Vagina (tissue), 2 donors: ENCODE data around the gene NPIPA3. TPM values are rescaled to one million over a fixed set of nuclear protein-coding genes. Genes with fewer than 3 reads are reported as not detected.
"Not testable (repeated sequence)": the region's sequence is repeated elsewhere in the genome, so short reads cannot be mapped to it uniquely, and the experiment has no call there.

Source experiments
- DNase-seq, 2 donors: peaks; one replicate each; pipeline ENCODE4 v3.0.0-alpha.2; 2017; ENCODE audit errors: extremely low spot score in 2 of 2
- H3K27ac ChIP-seq: fragments of 200-600 bp; sonication (generic); one replicate; pipeline ENCODE4 v1.5.1; 2019
- H3K27me3 ChIP-seq: fragments of 200-600 bp; sonication (generic); one replicate; pipeline ENCODE4 v1.5.1; 2019
- H3K36me3 ChIP-seq, 2 donors: fragments of 200-600 bp; sonication (generic); one replicate each; pipeline ENCODE4 v1.5.1; 2017 to 2019
- H3K4me1 ChIP-seq: fragments of 200-600 bp; sonication (generic); one replicate; pipeline ENCODE4 v1.5.1; 2019
- H3K4me3 ChIP-seq, 2 donors: fragments of 200-600 bp; sonication (generic); 1 replicate in 1 of 2; 2 replicates in 1 of 2; pipeline ENCODE4 v1.5.1; 2016 to 2019
- H3K9me3 ChIP-seq: fragments of 200-600 bp; sonication (generic); one replicate; pipeline ENCODE4 v1.5.1; 2019
- intact Hi-C: fragments of 100-400 bp; cut with DNase I; formaldehyde crosslinking; loops from one replicate; pipeline ENCODE4 v1.15.1; 2023
- total RNA-seq: library from RNA; depleted of rRNA; stranded (reverse); fragments of >200 nt; gene quantifications from one replicate; pipeline ENCODE4 v1.2.3, GENCODE V29; 2016

NPIPA3 gene
- total RNA-seq, 1 donor from 2014 or later = not detected

DNA sequence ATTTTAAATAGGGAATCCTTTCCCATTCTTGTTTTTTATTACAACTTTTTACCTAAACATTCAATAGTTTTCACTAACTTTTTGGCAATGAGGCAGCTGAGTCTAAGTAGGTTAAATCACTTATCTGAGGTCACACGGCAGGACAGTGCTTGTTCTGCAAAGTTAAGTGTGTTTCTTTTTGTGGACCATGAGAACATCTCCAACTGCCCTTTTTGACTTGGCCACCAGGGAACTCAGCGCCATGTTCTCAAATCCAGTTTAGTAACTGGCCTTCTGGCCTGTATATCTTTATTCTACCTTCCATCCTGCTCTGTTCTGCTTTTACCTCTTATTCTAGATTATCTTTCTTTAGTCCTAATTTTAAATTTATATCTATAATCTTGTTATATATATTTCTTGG, 70.4 kb downstream of the NPIPA3 start:
- H3K4me1 ChIP-seq, H3K27me3 ChIP-seq, H3K27ac ChIP-seq, intact Hi-C loops, H3K4me3 ChIP-seq, H3K9me3 ChIP-seq, H3K36me3 ChIP-seq, DNase-seq: not testable (repeated sequence)

DNA sequence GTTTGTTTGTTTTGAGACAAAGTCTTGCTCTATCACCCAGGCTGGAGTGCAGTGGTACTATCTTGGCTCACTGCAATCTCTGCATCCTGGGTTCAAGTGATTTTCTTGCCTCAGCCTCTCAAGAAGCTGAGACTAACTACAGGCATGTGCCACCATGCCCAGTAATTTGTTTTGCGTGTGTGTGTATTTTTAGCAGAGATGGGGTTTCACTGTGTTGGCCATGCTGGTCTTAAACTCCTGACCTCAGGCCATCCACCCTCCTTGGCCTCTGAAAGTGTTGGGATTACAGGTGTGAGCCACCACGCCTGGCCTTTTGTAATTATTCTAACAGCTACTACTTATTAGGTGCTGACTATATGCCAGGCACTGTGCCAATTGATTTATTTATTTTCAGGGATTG, 72.4 kb downstream of the NPIPA3 start:
- H3K27me3 ChIP-seq, intact Hi-C loops, H3K9me3 ChIP-seq, H3K36me3 ChIP-seq, H3K27ac ChIP-seq, DNase-seq, H3K4me1 ChIP-seq, H3K4me3 ChIP-seq: not testable (repeated sequence)

Other genes starting within 250 kb of the NPIPA3 start
- gene PARN, start 73.2 kb upstream of the NPIPA3 start, total RNA-seq = 39.3 TPM
- gene BFAR, start 70.5 kb upstream of the NPIPA3 start, total RNA-seq = 44.4 TPM
- gene PLA2G10, start 9.1 kb upstream of the NPIPA3 start, total RNA-seq = not detected
- gene NPIPA2, start 39.1 kb downstream of the NPIPA3 start, total RNA-seq = not detected
- 50.3 TPM for gene NOMO1, start 130.3 kb downstream of the NPIPA3 start, total RNA-seq
- gene NPIPA1, start 234.0 kb downstream of the NPIPA3 start, total RNA-seq = 98.0 TPM